Lower lobe of right lung (tissue), 2 donors: ENCODE measurements around the gene RAPSN. TPM values are rescaled to one million over a fixed set of nuclear protein-coding genes. Genes with fewer than 3 reads are reported as not detected.
A peak's percentile ranks its signal among the peaks of the same experiment; 100 is the strongest.

Source experiments
- ATAC-seq, 2 donors: fragments of 200-7000 bp; cut with Tn5 transposase; one replicate each; pipeline ENCODE4 v1.9.1; 2020 to 2022; ENCODE audit warnings: mild to moderate bottlenecking in 2 of 2, moderate library complexity in 2 of 2
- DNase-seq: peaks from one replicate; pipeline ENCODE4 v3.0.0-alpha.2; 2020
- H3K27ac ChIP-seq: fragments of 200-600 bp; one replicate; pipeline ENCODE4 v1.8.0; 2022
- H3K27me3 ChIP-seq: fragments of 200-600 bp; one replicate; pipeline ENCODE4 v1.8.0; 2022; ENCODE audit warnings: low read depth
- H3K36me3 ChIP-seq: fragments of 200-600 bp; one replicate; pipeline ENCODE4 v1.8.0; 2022; ENCODE audit warnings: mild to moderate bottlenecking
- H3K4me1 ChIP-seq: fragments of 200-600 bp; one replicate; pipeline ENCODE4 v1.8.0; 2022
- H3K4me3 ChIP-seq: fragments of 200-600 bp; one replicate; pipeline ENCODE4 v1.8.0; 2022; ENCODE audit warnings: mild to moderate bottlenecking
- H3K9me3 ChIP-seq: fragments of 200-600 bp; one replicate; pipeline ENCODE4 v1.8.0; 2022
- intact Hi-C: fragments of 100-400 bp; cut with DNase I; formaldehyde crosslinking; loops from one replicate; pipeline ENCODE4 v1.11.0; 2022
- total RNA-seq: library from RNA; stranded (reverse); fragmentation: NEBNext Ultra II Directional; extraction: Animal tissue kit (Norgen Biotek cat#: 25700); gene quantifications from one replicate; pipeline ENCODE4 v1.2.1, GENCODE V29; 2021
- TF ChIP-seq, protein P1 (sequence below): fragments of 200-600 bp; IDR thresholded peaks from one replicate; pipeline ENCODE4 v1.8.0; 2022; ENCODE audit warnings: antibody characterized with exemption, mild to moderate bottlenecking
- donor health status: DM: no; HTN: yes; CAD: no; lungs with severe emphysema.

The RAPSN gene
- total RNA-seq, 1 donor from 2014 or later: 1.2 TPM

DNA sequence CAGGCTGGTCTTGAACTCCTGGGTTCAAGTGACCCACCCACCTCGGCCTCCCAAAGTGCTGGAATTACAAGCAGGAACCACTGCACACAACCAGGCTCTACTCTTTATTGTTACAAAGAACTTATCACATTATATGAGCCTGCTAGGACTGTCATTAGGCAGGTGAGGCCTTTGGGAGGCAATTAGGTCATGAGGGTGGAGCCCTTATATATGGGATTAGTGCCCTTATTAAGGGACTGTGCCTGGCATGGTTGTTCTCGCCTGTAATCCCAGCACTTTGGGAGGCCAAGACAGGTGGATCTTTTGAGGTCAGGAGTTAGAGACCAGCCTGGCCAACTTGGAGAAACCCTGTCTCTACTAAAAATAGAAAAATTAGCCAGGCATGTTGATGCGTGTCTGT lies 12.2 kb downstream of the RAPSN start:
- ATAC-seq (no peak), DNase-seq (no peak)
- H3K4me3 ChIP-seq: no peak overlapping the region
- TF ChIP-seq, protein P1, sequence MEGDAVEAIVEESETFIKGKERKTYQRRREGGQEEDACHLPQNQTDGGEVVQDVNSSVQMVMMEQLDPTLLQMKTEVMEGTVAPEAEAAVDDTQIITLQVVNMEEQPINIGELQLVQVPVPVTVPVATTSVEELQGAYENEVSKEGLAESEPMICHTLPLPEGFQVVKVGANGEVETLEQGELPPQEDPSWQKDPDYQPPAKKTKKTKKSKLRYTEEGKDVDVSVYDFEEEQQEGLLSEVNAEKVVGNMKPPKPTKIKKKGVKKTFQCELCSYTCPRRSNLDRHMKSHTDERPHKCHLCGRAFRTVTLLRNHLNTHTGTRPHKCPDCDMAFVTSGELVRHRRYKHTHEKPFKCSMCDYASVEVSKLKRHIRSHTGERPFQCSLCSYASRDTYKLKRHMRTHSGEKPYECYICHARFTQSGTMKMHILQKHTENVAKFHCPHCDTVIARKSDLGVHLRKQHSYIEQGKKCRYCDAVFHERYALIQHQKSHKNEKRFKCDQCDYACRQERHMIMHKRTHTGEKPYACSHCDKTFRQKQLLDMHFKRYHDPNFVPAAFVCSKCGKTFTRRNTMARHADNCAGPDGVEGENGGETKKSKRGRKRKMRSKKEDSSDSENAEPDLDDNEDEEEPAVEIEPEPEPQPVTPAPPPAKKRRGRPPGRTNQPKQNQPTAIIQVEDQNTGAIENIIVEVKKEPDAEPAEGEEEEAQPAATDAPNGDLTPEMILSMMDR: no peak
- intact Hi-C loops: no loop called here
- H3K27me3 ChIP-seq: no peaks in the 10 kb centered on the region
- H3K36me3 ChIP-seq: no peaks in the 10 kb centered on the region
- no peaks in the 10 kb centered on the region for H3K4me1 ChIP-seq
- H3K9me3 ChIP-seq: no peaks in the 10 kb centered on the region
- no peak overlapping the region for H3K27ac ChIP-seq

DNA sequence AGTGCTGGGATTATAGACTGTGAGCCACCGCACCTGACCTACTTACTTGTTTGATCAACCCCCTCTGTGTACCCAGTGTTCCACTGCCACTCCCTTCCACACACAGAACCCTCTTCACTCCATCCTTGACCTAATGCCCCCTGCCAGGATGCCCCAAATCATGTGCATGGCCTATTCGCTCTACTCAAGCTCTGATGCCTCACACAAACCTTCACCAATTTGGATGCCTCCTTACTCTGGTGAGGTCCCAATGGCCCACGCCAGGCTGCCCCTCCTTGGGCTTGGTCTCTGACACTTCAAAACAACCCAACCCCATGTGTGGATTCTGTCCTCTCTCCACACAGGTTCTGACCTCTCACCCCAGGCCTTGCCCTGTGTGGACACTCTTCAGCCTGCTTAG lies 13.2 kb downstream of the RAPSN start:
- TF ChIP-seq, protein P1: no peak
- intact Hi-C loops: no loop called here
- no peaks in the 10 kb centered on the region for H3K36me3 ChIP-seq
- H3K27me3 ChIP-seq: no peaks in the 10 kb centered on the region
- H3K4me3 ChIP-seq: no peak overlapping the region
- no peaks in the 10 kb centered on the region for H3K4me1 ChIP-seq
- DNase-seq: no peak
- H3K27ac ChIP-seq: no peak overlapping the region
- H3K9me3 ChIP-seq: no peaks in the 10 kb centered on the region
- ATAC-seq: peak; percentile 61 to 68

- Histone ChIP-seq H3K27me3 (no peaks in the 10 kb centered on the region), H3K4me3 (no peak overlapping the region), H3K27ac (no peak overlapping the region), H3K9me3 (no peaks in the 10 kb centered on the region), H3K36me3 (no peaks in the 10 kb centered on the region), H3K4me1 (no peaks in the 10 kb centered on the region)
- TF ChIP-seq, protein P1: no peak
- DNase-seq (no peak), ATAC-seq (peak in 1 of 2 donors; percentile 14)
- intact Hi-C loops: no loop called here
Observed at GRCh38 chr11:47434011-47434786, 14.7 kb downstream of the RAPSN start.

- no peak overlapping the region for H3K4me3 ChIP-seq
- no peaks in the 10 kb centered on the region for H3K4me1 ChIP-seq
- intact Hi-C loops: no loop called here
- ATAC-seq: no peak
- no peaks in the 10 kb centered on the region for H3K36me3 ChIP-seq
- TF ChIP-seq, protein P1: no peak
- no peaks in the 10 kb centered on the region for H3K27me3 ChIP-seq
- no peak overlapping the region for H3K27ac ChIP-seq
- no peaks in the 10 kb centered on the region for H3K9me3 ChIP-seq
- no peak for DNase-seq
Observed at GRCh38 chr11:47433157-47433556, 15.8 kb downstream of the RAPSN start.

- Histone ChIP-seq H3K4me1 (no peaks in the 10 kb centered on the region), H3K36me3 (no peaks in the 10 kb centered on the region), H3K27me3 (no peaks in the 10 kb centered on the region), H3K4me3 (no peak overlapping the region), H3K27ac (no peak overlapping the region), H3K9me3 (no peaks in the 10 kb centered on the region)
- DNase-seq (no peak), ATAC-seq (no peak)
- intact Hi-C loops: no loop called here
- TF ChIP-seq, protein P1: no peak
Observed at GRCh38 chr11:47431356-47432083, 17.4 kb downstream of the RAPSN start.
